Measurements from ENCODE around the gene SRGN.
"Not testable (repeated sequence)": the region's sequence is repeated elsewhere in the genome, so short reads cannot be mapped to it uniquely, and the experiment has no call there.

SRGN gene

DNA sequence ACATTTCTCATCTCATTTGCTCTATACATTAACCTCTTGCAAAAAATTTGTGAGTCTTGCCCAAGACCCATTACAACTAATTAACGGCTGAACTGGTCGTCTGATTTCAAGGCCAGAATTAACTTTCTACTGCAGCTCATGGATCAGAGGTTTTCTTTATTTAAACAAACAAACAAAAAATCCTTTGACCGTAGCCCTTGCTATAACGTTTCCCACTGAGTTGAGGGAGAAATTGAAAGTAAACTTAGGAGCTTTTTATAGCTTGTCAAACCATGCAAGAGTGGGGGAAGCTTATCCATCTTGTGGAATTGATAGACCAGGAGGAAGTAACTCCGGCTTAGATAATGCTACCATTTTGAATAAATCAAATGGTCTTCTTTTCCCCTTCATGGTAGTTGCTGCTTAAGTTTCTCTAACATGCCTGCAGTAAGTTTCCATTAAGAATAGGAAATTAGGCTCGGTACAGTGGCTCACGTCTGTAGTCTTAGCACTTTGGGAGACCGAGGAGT lies 3.3 kb downstream of the SRGN start:
- no peak for DNase-seq

DNA sequence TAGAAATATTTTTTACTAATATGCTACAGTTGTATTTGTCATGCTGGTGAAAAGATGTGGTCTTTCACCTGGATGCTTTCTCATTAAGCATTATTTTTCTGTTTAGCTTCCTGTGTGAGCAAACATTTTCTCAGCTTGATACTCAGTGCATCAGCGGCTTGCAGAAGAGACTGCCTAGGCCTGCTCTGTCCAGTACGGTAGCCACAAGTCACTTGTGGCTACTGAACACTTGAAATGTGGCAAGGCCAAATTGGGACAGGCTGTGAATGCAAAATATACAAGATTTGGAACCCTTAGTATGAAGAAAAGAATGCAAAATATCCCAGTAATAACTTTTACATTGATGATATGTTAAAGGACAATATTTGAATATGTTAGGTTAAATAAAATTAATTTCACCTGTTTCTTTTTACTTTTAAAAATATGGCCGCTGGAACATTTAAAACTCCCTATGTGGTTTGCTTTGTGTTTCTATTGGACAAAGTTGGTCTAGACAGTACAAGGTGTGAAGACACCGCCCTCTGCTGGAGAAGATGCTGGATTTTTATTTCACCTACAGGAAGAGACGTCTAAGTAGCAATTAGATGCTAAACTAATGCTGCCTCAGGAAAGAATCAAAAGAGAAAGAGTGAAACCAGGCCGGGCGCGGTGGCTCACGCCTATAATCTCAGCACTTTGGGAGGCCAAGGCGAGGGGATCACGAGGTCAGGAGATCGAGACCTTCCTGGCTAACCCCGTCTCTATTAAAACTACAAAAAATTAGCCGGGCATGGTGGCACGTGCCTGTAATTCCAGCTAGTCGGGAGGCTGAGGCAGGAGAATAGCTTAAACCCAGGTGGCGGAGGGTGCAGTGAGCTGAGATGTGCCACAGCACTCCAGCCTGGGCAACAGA lies 5.3 kb downstream of the SRGN start:
- DNase-seq, result peak; percentile 77

DNA sequence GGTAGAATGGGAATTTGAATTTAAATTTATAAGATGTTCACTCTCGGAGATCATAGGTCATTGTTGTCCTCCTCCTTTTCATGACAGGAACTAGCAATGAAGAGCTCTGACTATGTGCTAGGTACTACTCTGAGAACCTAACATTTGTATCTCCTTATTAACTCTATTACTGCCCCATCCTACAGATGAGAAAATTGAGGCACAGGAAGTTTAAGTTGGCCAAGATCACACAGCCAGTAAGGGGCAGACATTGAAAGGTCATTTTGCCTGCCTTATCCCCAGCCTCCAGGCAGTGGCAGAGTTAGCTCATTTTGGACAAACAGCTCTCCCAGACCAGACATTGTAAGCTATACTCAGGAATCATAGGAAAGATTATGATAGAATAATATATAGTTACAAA lies 6.0 kb downstream of the SRGN start:
- no peak for DNase-seq

GRCh38 chr10:69096045-69096444 lies 8.1 kb downstream of the SRGN start:
- DNase-seq, result no peak

GRCh38 chr10:69097729-69098128 lies 9.8 kb downstream of the SRGN start:
- no peak for DNase-seq

- DNase-seq, result no peak
These were observed 12.4 kb downstream of the SRGN start for GRCh38 chr10:69100136-69100872.

DNA sequence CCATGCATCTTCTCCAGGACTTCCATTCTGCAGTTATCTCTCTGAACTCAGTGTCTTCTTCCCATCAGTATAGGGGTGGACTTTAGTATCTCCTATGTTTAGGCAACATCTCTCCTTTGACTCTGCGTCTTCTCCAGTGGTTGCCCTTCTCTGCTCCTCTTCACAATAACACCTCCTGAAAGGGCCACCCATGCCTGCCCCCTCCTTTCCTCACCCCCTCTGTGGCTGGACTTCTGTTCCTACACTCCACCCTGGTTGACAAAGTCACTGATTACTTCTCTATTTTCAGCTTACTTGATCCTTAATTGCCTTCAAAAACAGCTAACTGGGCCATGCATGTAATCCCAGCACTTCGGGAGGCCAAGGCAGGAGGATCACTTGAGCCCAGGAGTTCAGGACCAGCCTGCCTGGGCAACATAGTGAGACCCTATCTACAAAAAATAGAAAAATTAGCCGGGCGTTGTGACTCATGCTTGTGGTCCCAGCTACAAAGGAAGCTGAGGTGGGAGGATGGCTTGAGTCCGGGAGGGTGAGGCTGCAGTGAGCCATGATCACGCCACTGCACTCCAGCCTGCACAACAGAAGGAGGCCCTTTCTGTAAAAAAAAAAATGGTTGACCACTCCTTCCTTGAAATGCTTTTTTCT lies 13.7 kb downstream of the SRGN start:
- no peak for DNase-seq

DNA sequence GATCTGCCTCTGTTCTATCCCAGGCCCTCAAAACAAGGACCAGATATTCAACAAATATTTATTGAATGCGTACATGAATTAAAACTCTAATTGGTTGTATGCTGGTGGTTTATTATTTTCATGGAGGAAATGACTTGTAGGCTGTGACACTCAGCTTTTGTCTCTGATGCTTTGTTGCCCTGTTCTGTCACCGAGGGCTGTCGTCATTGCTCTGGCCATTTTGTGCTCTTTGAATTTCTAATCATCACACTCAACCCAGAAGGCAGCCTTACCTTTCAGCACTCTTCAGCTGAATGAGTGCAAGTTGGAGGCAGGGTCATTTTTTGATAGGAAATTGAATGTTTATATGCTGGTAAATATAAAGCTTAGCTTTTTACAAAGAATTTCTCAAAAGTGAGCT lies 14.5 kb downstream of the SRGN start:
- no peak for DNase-seq

DNA sequence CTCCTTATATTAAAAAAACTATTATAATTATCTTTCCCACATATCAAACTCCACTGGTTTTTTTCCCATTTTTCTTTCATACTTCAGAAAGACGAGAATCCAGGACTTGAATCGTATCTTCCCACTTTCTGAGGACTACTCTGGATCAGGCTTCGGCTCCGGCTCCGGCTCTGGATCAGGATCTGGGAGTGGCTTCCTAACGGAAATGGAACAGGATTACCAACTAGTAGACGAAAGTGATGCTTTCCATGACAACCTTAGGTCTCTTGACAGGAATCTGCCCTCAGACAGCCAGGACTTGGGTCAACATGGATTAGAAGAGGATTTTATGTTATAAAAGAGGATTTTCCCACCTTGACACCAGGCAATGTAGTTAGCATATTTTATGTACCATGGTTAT lies 15.9 kb downstream of the SRGN start:
- DNase-seq, result no peak

DNA sequence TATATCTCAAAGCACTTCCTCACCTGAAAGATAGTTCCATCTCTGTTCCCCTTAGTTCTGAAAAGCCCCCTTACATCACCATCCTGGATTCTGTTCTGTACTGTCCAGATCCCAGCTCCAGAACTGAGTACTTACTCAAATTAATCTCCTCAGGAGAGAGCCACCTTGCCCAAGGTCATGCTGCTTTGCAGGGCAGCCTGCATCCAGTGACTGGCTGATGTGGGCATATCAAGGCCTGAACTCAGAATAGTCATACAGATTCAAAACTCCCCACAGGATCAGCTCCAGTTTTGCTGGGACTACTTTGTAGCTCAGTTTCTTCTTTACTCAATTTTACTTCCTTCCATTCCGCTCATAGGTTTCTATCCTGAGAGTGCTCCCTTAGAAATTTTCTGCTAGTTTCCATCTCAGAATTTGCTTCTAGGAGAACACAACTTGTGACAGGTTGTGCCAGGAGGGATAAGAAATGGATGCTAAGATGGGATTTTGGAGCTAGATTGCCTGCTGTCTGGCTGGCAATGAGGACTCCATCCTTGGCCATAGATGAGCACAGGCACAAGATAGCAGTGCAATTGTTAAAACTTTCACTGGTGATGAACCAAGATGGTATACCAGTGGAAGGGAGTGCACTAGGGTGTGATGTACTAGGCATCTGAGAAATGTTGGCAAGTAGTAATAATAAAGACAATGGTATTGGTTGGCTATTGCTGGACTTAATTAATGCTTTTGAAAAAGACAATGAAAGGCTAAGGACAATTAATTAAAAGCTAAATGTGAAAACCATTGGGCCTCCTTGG lies 17.3 kb downstream of the SRGN start:
- DNase-seq, result no peak

DNA sequence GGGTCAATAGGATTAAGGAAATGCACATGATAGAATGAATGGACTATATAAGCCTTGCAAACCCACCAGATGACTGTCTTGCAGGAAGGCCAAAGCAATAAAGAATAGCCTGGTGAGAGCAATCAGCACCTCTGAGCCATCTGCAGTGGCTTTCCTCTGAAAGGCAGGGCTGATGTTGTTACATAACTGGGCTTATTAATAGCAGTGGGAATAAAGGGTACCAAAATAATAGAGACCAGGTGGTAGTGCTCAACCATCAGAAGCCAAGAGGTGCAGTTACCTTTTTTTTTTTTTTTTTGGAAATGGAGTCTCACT lies 19.2 kb downstream of the SRGN start:
- DNase-seq, result no peak

- DNase-seq, result no peak
These were observed 19.8 kb downstream of the SRGN start for GRCh38 chr10:69107699-69108098.

DNA sequence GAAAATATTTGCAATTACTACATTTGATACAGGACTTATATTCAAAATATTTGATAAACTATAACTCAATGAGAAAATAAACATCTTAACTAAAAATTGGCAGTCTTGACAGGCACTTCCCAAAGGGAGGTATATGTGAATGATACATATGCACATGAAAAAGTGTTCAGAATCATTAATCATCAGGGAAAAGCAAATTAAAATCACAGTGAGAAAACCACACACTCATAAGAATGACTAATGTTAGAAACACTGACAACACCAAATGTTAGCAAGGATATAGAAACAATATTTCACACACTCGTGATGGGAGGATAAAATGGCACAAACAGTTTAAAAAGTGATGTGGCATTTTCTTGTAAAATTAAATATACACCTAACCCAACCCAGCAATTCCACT lies 32.0 kb downstream of the SRGN start:
- no peak for DNase-seq

DNA sequence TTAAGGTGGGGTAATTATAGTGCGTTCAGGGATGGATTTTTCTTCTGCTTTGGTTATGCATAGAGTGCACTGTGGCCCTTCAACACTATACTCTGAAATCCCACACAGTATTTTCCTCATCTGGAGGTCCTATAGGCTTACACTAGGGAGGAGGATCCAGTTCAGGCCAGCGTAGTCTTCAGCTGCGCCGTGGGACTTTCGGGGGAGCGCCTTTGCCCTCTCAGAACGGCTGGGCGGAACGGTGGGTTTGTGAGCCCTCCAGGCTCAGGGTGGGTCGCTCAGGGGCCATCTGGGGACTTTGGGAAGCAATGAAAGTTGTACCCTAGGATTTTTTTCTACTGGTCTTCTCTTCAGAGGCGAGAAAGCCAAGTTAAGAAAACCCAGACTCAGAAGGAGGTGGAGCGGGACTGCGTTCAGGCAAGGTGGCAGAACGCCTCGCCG lies 35.4 kb downstream of the SRGN start:
- DNase-seq, result peak; percentile 61

GRCh38 chr10:69123747-69124562 lies 36.1 kb downstream of the SRGN start, which contains the start of gene VPS26A:
TSS of gene VPS26A (plus strand) at chr10:69124178. CDS start at chr10:69124278, 100 bp downstream.
- DNase-seq, result peak; percentile 97

DNA sequence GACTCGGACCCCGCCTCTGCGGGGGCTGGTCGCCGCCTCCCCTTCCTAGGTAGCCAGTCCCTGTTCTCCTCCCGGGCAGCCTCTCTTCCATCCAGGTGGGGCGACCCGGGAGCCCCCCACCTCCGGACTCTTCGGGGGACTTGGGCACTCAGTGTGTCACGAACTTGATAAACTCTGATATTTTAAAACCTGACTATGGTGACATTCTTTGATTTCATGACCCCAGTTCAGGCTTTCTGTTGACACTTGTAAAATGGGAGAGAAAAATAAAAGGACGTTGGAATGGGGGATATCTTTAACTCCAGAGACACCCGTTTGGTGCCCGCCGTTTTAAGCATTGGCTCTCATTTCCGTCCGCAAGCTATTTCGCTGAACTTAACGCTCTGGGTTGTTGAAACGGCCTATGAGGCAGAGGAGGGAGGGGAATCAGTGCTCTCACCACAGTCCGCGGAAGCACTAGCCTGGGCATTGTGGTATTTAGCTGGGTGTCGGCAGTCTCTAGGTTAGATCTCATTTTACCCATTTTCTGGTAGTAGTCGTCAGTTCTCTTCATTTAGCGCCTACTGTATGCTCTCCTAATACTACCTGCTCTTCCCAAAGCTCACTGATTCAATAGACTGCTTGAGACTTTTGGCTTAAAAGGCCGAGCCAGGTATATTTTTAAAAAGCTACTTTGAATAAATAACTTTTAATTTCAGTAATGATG lies 36.8 kb downstream of the SRGN start:
- DNase-seq, result peak; percentile 69

DNA sequence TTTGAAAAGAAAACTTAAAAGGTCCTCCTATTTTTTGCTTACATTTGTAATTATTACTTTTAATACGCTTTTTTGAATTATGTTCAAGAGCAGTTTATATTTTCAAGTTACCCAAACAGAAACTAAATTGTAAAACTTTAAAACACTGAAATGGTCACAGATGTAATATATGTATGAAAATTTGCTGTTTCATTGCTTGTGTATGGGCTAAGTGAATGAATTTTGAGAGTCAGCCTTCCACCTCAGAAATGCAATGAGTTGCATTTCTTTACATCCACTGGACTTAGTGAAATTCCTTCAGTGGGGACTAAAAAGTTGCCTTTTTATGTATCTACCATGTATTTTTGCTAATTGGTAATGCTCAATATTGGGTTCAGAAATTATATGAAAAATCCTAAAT lies 37.7 kb downstream of the SRGN start:
- DNase-seq, result no peak

GRCh38 chr10:69130251-69130650 lies 42.3 kb downstream of the SRGN start:
- no peak for DNase-seq

DNA sequence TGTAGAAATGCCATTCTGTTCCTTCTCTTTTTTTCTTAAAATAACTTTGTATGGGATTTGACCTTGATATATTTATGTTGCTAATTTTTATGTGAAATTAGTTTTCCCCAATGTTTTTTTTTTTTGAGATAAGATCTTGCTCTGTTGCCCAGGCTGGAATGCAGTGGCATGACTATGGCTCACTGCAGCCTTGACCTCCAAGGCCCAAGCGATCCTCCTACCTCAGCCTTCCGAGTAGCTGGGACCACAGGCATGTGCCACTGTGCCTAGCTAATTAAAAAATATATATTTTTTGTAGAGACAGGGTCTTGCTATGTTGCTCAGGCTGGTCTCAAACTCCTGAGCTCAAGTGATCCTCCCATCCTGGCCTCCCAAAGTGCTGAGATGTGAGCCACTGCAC lies 52.1 kb downstream of the SRGN start:
- no peak for DNase-seq

DNA sequence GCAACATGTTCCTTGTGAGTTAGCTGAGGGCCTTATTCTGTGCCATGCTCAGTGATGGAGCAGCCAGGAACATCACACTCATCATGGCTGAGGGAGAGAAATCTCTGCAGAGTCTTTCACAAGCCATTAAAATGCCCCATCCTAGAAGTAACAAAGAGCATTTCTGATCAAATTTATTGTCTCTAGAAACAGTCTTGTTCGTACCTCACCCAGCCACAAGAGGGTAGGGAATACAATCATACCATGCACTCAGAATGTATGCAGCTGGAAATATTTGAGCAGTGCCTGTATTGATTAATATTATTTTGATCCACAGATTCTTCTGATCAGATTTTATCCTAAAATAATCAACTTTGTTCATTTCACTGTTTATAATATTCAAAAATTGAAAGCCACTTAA lies 53.4 kb downstream of the SRGN start:
- DNase-seq, result no peak

- not testable (repeated sequence) for DNase-seq
These were observed 54.2 kb downstream of the SRGN start for GRCh38 chr10:69142074-69142473.

Measured in NCI-H69 (cell line).